GM12878 (cell line): Measurements from ENCODE around the gene ADAMTS2. TPM values are rescaled to one million over a fixed set of nuclear protein-coding genes. Genes with fewer than 3 reads are reported as not detected.

Experiments
- ATAC-seq: fragments of 200-7000 bp; cut with Tn5 transposase; 3 replicates; pipeline ENCODE4 v1.9.1; 2020; ENCODE audit warnings: mild to moderate bottlenecking, moderate library complexity
- BruUV-seq: library from RNA; stranded (reverse); fragments of 400-500 nt; replicated peaks from 2 replicates; lab custom pipeline; 2021; lab: Mats Ljungman, UMichigan
- CTCF ChIA-PET: fragments of 300-600 bp; sonication (Branson Sonifier 250); formaldehyde crosslinking; extraction: SDS; loops from one replicate; lab custom pipeline; 2021; ENCODE audit warnings: inconsistent platforms; lab: Yijun Ruan, JAX
- POLR2A ChIA-PET: fragments of 350-600 bp; formaldehyde crosslinking; extraction: SDS; loops from one replicate; lab custom pipeline; 2021; ENCODE audit warnings: inconsistent platforms; lab: Charles Lee
- RAD21 ChIA-PET: fragments of 300-600 bp; sonication (Branson Sonifier 250); formaldehyde crosslinking; loops from one replicate; lab custom pipeline; 2023; ENCODE audit warnings: antibody characterized with exemption; ENCODE audit not compliant: unreplicated experiment; lab: Charles Lee
- SMC1A ChIA-PET: fragments of 300-600 bp; sonication (Branson Sonifier 250); formaldehyde crosslinking; loops from one replicate; lab custom pipeline; 2023; ENCODE audit not compliant: unreplicated experiment, uncharacterized antibody; lab: Charles Lee
- DNase-seq: peaks from one replicate; pipeline ENCODE4 v3.0.0-alpha.2; 2011; ENCODE audit warnings: low read depth, low spot score
- FAIRE-seq: peaks from 3 replicates; lab custom pipeline; 2011; peaks lifted over from hg19 to GRCh38; lab: Jason Lieb, UNC
- H2AFZ ChIP-seq: 2 replicates; pipeline ENCODE4 v1.6.0; 2011; ENCODE audit warnings: low read depth, low read length, control low read depth; ENCODE audit not compliant: control insufficient read depth
- H3K27ac ChIP-seq: 2 replicates; pipeline ENCODE4 v1.5.1; 2011; ENCODE audit warnings: control low read depth; ENCODE audit not compliant: control insufficient read depth, insufficient read depth
- H3K27me3 ChIP-seq, 2 experiments: replicated peaks in 1 of 2; 2 replicates each; pipeline versions ENCODE4 v1.6.0 to v1.6.1; 2011; ENCODE audit warnings: low read length in 1 of 2; ENCODE audit not compliant: control insufficient read depth in 2 of 2, insufficient read depth in 2 of 2
- H3K36me3 ChIP-seq, 2 experiments: 2 replicates each; pipeline ENCODE4 v1.5.1; 2011; ENCODE audit warnings: low read length in 1 of 2; ENCODE audit not compliant: control insufficient read depth in 2 of 2, insufficient read depth in 2 of 2
- H3K4me1 ChIP-seq: 2 replicates; pipeline ENCODE4 v1.6.1; 2011; ENCODE audit warnings: mild to moderate bottlenecking, low read length, moderate library complexity, mixed read lengths; ENCODE audit not compliant: control insufficient read depth, insufficient read depth
- H3K4me2 ChIP-seq: 2 replicates; pipeline ENCODE4 v1.6.0; 2011; ENCODE audit warnings: control low read depth; ENCODE audit not compliant: control insufficient read depth, insufficient read depth
- H3K4me3 ChIP-seq: fragments of 200-600 bp; sonication (generic); 2 replicates; pipeline ENCODE4 v1.5.1; 2016
- H3K79me2 ChIP-seq: 2 replicates; pipeline ENCODE4 v1.6.0; 2011; ENCODE audit warnings: low read length; ENCODE audit not compliant: control insufficient read depth, insufficient read depth
- H3K9ac ChIP-seq: 2 replicates; pipeline ENCODE4 v1.8.0; 2011; ENCODE audit warnings: low read length, control low read depth, mixed read lengths; ENCODE audit not compliant: control insufficient read depth, insufficient read depth
- H3K9me3 ChIP-seq: replicated peaks from 3 replicates; pipeline ENCODE4 v1.5.1; 2011; ENCODE audit warnings: mild to moderate bottlenecking, low read length; ENCODE audit not compliant: control insufficient read depth, insufficient read depth
- H4K20me1 ChIP-seq: 2 replicates; pipeline ENCODE4 v1.6.0; 2011; ENCODE audit not compliant: control insufficient read depth, insufficient read depth
- BMI1 ChIP-seq: fragments of 450-650 bp; IDR thresholded peaks from 2 replicates; pipeline ENCODE4 v1.6.1; 2016; ENCODE audit warnings: mild to moderate bottlenecking, moderate library complexity, borderline replicate concordance
- E2F8 ChIP-seq: fragments of 450-650 bp; IDR thresholded peaks from 2 replicates; pipeline ENCODE4 v1.6.1; 2018; ENCODE audit warnings: mild to moderate bottlenecking, low read depth, moderate library complexity; ENCODE audit not compliant: partially characterized antibody
- EGR1 ChIP-seq, 2 experiments: IDR thresholded peaks; 1 replicate in 1 of 2; 2 replicates in 1 of 2; pipeline ENCODE4 v1.6.1; 2011 to 2012; ENCODE audit warnings: low read depth in 2 of 2, low read length in 2 of 2, borderline replicate concordance in 1 of 2, mild to moderate bottlenecking in 1 of 2, moderate library complexity in 1 of 2
- HDAC6 ChIP-seq: fragments of 200-600 bp; sonication (generic); IDR thresholded peaks from one replicate; pipeline ENCODE4 v1.8.0; 2017; ENCODE audit warnings: antibody characterized with exemption; ENCODE audit not compliant: unreplicated experiment
- JUND ChIP-seq: IDR thresholded peaks from 2 replicates; pipeline ENCODE4 v1.6.1; 2012; ENCODE audit warnings: low read depth, mild to moderate bottlenecking, low read length, improper control_type of control experiment, moderate library complexity
- KDM1A ChIP-seq: fragments of 200-600 bp; sonication (generic); IDR thresholded peaks from 2 replicates; pipeline ENCODE4 v1.6.1; 2016; ENCODE audit warnings: borderline replicate concordance
- KLF5 ChIP-seq: fragments of 450-650 bp; IDR thresholded peaks from 2 replicates; pipeline ENCODE4 v1.6.1; 2014; ENCODE audit warnings: mild to moderate bottlenecking; ENCODE audit not compliant: partially characterized antibody
- LARP7 ChIP-seq: fragments of 450-650 bp; IDR thresholded peaks from 2 replicates; pipeline ENCODE4 v1.6.1; 2017; ENCODE audit warnings: mild to moderate bottlenecking
- MYC ChIP-seq: IDR thresholded peaks from 2 replicates; pipeline ENCODE4 v1.6.1; 2011; ENCODE audit warnings: mild to moderate bottlenecking, low read length, moderate library complexity, inconsistent platforms; ENCODE audit not compliant: insufficient read depth, insufficient replicate concordance, insufficient read length, severe bottlenecking
- POLR2AphosphoS2 ChIP-seq: IDR thresholded peaks from 2 replicates; pipeline ENCODE4 v1.6.1; 2011; ENCODE audit warnings: low read depth, mild to moderate bottlenecking, low read length, improper control_type of control experiment, moderate library complexity
- RFX5 ChIP-seq: IDR thresholded peaks from 2 replicates; pipeline ENCODE4 v1.6.1; 2011; ENCODE audit warnings: low read depth, low read length, improper control_type of control experiment
- SP1 ChIP-seq: IDR thresholded peaks from one replicate; pipeline ENCODE4 v1.6.1; 2011; ENCODE audit warnings: low read depth, low read length
- SREBF2 ChIP-seq: IDR thresholded peaks from 2 replicates; pipeline ENCODE4 v1.6.1; 2012; ENCODE audit warnings: mild to moderate bottlenecking, low read length
- WGBS: methylation state at CpG from one replicate; pipeline ENCODE4 v1.1.6; 2016; ENCODE audit warnings: low lambda C conversion rate; ENCODE audit not compliant: insufficient replicate concordance, insufficient coverage; ENCODE audit errors: missing lambda C conversion rate; 5-methylcytosine and 5-hydroxymethylcytosine counted together
- in situ Hi-C: fragments of 300-500 bp; cut with MboI; formaldehyde crosslinking; loops from 9 replicates; pipeline ENCODE4 v1.14.3; 2018; ENCODE audit warnings: mixed read lengths
- intact Hi-C: fragments of 100-400 bp; cut with micrococcal nuclease; formaldehyde crosslinking; loops from one replicate; pipeline ENCODE4 v1.14.2; 2022; ENCODE audit not compliant: unreplicated experiment
- polyA plus RNA-seq, 11 experiments: library from polyadenylated mRNA; depleted of rRNA in 4 of 11; unstranded in 6 of 11; stranded (reverse) in 5 of 11; fragments of >200 nt; fragmentation: Nextera tagmentation in 4 of 11; fragmentation: Illumina TruSeq in 1 of 11; extraction: Ambion mirVana in 4 of 11; extraction: Trizol in 1 of 11; gene quantifications; 1 replicate in 1 of 11; 2 replicates in 10 of 11; pipeline versions ENCODE4 v1.2.1 to v1.2.3, GENCODE V29; 2011 to 2016; ENCODE audit warnings: inconsistent platforms in 2 of 11, missing spikeins in 2 of 11, low read depth in 1 of 11
- total RNA-seq, 4 experiments: library from RNA; depleted of rRNA in 3 of 4; stranded (reverse); fragments of >200 nt in 3 of 4; fragmentation: Illumina TruSeq in 1 of 4; extraction: Trizol in 1 of 4; gene quantifications; 2 replicates each; pipeline versions ENCODE4 v1.2.1 to v1.2.3, GENCODE V29; 2013 to 2021
- TF ChIP-seq, protein P1 (sequence below): IDR thresholded peaks from 2 replicates; pipeline ENCODE4 v1.6.1; 2012; ENCODE audit warnings: low read depth, low read length, improper control_type of control experiment

ADAMTS2 gene
- total and polyA plus RNA-seq, 10 of the 15 experiments (the other 5 are each of a cell fraction or from before 2014, with no cell fraction given) = 0.03 to 0.05 TPM; not detected in 8

DNA sequence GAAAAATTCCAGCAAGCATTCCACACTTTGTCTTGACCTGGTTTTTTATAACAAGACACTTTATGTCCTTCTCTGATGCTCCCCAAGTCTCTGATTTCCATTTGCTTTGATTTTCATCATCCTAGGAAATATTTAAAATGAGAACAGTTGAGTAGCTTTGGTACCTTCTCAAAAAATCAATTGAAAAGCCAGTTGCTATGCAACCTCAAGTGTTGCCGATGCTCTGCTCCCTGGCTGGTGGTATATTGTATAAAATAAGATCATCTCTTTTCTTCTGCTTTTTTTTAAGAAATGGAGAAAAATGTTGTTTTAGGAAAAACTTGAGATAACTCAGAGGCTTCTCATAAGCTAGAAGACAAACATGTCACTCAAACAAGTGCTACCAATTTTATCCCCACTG lies 175.4 kb downstream of the ADAMTS2 start (continued):
- TF ChIP-seq E2F8 = no peak
- TF ChIP-seq BMI1 = no peak
- TF ChIP-seq KDM1A = no peak
- TF ChIP-seq, all 136 proteins: peak for 0

DNA sequence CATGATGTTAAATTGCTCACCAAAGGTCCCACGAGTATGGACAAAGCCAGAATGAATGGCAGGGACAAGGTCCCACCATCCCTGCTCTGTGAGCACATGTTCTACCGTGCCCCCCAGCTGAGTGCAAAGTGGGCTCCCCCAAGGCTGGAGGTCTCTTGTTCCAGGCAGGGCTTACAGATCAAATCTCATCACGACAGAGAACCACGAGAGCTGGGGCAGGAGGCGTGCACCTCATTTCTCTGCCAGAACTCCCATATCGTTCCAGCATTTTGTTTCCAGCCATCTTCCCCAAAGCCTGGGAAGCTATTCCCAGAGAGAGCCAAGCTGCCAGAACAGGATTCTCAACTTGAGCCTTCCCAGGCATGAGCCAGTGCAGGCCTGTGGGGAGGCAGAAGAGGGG lies 176.6 kb downstream of the ADAMTS2 start:
- no peak for TF ChIP-seq POLR2AphosphoS2
- TF ChIP-seq LARP7 = no peak
- no peak for TF ChIP-seq RFX5
- TF ChIP-seq SREBF2 = no peak
- TF ChIP-seq SP1 = no peak
- no peak for TF ChIP-seq EGR1 (IDR thresholded peaks at IDR 0.05; ENCODE audit: borderline replicate concordance in 1 of 2, low read depth in 2 of 2, low read length in 2 of 2)
- TF ChIP-seq KLF5 = no peak
- TF ChIP-seq MYC = no peak
- TF ChIP-seq, protein P1, sequence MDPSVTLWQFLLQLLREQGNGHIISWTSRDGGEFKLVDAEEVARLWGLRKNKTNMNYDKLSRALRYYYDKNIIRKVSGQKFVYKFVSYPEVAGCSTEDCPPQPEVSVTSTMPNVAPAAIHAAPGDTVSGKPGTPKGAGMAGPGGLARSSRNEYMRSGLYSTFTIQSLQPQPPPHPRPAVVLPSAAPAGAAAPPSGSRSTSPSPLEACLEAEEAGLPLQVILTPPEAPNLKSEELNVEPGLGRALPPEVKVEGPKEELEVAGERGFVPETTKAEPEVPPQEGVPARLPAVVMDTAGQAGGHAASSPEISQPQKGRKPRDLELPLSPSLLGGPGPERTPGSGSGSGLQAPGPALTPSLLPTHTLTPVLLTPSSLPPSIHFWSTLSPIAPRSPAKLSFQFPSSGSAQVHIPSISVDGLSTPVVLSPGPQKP = no peak
- no peak for TF ChIP-seq JUND
- TF ChIP-seq HDAC6 = no peak
- FAIRE-seq (no peak), DNase-seq (no peak), ATAC-seq (no peak)
- BruUV-seq = no TSS peak
- Histone ChIP-seq H4K20me1 (no peaks in the 10 kb centered on the region), H3K36me3 (no peaks in the 10 kb centered on the region), H3K4me2 (no peak overlapping the region), H3K4me1 (no peaks in the 10 kb centered on the region), H3K9me3 (no peaks in the 10 kb centered on the region; the same call in 2 of the 3 replicates), H3K79me2 (no peaks in the 10 kb centered on the region), H3K4me3 (no peak overlapping the region), H3K27me3 (no peaks in the 10 kb centered on the region), H3K27ac (no peak overlapping the region), H3K9ac (no peak overlapping the region), H2AFZ (no peak overlapping the region)
- ChIA-PET SMC1A (no interaction called here), RAD21 (interaction anchor here (0.9 kb wide), 1 partner anchor 325 kb away, joined by 4 read pairs; no protein-coding TSS in a partner anchor), POLR2A (no interaction called here), CTCF (no interaction called here)
- in situ Hi-C loops (no loop called here), intact Hi-C loops (loop anchor here (5.0 kb wide), 1 partner anchor 324 kb away; no protein-coding TSS in a partner anchor)
- WGBS = 4% methylated on average over 6 of the region's 6 CpGs
